Medulla oblongata (tissue), 1 donor: ENCODE measurements around the gene FAM234B.
"Not testable (repeated sequence)": the region's sequence is repeated elsewhere in the genome, so short reads cannot be mapped to it uniquely, and the experiment has no call there.

Experiments used
- DNase-seq: peaks from one replicate; pipeline ENCODE4 v3.0.0-alpha.2; 2015; ENCODE audit errors: extremely low spot score

FAM234B gene

GRCh38 chr12:13023811-13024530, 20.2 kb upstream of the FAM234B start:
- DNase-seq = no peak

DNA sequence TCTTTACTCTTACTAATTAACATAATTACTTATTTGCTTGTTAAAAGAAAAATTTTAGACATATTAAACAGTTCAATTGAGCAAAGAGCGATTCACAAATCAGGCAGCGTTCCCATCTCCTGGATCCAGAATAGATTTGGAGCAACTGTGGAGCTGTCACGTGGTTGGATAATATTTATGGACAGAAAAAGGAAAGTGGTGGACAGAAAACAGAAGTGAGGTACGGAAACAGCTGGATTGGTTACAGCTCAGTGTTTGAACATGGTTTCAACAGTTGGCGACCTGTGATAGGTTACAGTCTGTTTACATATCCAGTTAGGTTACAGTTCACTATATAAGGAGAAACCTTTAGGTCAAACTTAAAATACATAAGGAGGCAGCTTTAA, 19.7 kb upstream of the FAM234B start:
- no peak for DNase-seq

DNA sequence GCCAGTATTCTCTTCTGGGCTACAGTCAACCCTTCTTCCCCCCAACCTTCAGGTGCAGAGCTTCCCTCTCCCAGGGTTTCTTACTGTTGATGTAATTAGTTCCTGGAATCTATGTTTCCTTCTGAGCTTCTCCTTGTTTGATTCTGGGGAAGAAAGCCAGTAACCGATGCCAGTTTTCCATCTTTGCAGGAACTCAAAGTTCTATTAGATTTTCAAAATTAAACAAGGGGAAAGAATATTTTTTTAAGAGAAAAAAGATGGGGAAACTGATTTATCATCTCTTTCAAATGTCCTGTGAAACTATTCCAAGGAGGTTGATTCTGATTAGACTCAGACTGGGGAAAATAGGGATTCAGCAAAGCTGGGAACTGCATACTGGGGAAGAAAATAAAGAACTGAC, 17.9 kb upstream of the FAM234B start:
- DNase-seq = no peak

GRCh38 chr12:13027032-13027431, 17.1 kb upstream of the FAM234B start:
- no peak for DNase-seq

- DNase-seq = no peak
Observed at GRCh38 chr12:13027508-13027907, 16.7 kb upstream of the FAM234B start.

DNA sequence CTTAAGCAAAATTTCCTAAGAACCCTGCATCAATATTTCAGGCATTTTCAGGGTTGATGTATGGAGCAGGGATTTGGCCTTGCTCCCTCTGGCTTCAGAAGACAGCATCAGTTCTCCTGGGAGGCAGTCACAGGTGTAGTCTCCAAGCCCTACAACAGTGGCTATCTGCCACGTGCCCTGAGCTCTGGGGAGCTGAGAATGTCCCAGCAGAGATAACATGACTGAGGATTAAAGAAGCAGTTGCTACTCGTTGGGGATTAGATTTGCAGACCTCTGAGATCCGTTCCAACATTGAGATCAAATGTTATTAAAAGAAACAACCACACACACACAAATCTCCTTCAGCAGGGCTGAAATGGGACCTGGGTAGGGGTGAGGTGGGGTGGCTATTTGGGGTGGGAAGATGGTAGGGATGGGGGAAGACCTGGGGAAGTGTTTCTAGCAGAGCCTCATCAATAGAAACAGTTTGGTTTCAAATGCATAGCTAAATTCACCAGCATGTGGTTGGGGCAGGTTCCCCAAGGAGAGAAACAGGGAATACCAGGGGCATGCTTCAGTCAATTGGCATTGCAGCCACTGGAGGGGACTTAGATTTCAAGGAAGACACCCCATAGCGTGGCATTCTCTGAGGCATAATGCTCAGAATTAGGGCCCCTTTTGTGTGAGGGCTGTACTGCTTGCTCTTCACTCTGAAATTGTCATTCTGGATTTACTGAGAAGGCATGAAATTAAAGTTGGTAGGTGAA, 15.2 kb upstream of the FAM234B start:
- no peak for DNase-seq

- DNase-seq = no peak
Observed at GRCh38 chr12:13030541-13031291, 13.5 kb upstream of the FAM234B start.

GRCh38 chr12:13032164-13032563, 12.0 kb upstream of the FAM234B start:
- no peak for DNase-seq

- no peak for DNase-seq
Observed at GRCh38 chr12:13033476-13033875, 10.7 kb upstream of the FAM234B start.

DNA sequence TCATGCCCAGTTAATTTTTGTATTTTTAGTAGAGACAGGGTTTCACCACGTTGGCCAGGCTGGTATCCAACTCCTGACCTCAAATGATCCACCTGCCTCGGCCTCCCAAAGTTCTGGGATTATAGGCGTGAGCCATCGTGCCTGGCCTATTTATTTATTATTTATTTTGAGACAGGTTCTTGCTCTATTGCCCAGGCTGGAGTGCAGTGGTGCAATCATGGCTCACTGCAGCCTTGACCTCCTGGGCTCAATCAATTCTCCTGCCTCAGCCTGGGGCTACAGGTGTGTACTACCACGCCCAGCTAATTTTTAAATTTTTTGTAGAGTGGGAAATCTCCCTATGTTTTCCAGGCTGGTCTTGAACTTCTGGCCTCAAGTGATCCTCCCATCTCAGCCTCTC, 8.8 kb upstream of the FAM234B start:
- not testable (repeated sequence) for DNase-seq

DNA sequence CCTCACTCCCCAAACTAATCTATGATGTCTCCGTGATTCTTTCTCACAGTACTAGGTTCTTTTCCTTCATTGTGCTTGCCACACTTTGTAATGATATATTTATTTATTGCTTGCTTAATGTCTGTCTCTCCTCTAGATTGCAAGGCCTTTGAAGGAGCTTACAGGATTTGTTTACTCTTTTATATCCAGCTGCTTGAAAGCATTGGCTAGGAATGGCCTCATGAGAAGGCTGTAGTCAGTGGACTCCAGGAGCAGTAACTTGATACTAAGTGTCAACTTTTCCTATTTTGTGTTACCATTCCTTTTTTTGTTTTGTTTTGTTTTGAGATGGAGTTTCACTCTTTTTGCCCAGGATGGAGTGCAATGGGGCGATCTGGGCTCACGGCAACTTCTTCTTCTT, 7.3 kb upstream of the FAM234B start:
- no peak for DNase-seq

GRCh38 chr12:13038491-13039161, 5.6 kb upstream of the FAM234B start:
- no peak for DNase-seq

- DNase-seq = no peak
Observed at GRCh38 chr12:13039328-13039956, 4.7 kb upstream of the FAM234B start.

- no peak for DNase-seq
Observed at GRCh38 chr12:13041224-13041623, 3.0 kb upstream of the FAM234B start.

- no peak for DNase-seq
Observed at GRCh38 chr12:13042666-13043230, 1.4 kb upstream of the FAM234B start.

DNA sequence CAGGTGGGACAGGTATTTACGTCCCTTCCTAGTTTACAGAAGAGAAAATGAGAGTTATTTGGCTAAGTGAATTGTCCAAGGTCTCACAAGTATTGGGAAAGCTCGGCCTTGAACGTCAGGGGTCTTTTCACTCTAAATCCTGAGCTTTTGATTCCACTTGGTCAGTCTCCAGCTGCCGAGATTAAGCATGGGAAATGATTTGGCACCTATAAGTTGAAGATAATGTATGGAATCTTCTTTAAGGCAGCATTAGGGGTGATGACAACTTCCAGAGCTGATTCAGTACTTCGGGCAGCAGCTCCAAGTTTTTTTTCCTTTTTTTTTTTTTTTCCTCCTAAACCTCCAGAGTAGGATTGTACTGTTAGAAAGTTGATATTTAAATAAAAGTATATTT, 722 bp downstream of the FAM234B start:
- no peak for DNase-seq

DNA sequence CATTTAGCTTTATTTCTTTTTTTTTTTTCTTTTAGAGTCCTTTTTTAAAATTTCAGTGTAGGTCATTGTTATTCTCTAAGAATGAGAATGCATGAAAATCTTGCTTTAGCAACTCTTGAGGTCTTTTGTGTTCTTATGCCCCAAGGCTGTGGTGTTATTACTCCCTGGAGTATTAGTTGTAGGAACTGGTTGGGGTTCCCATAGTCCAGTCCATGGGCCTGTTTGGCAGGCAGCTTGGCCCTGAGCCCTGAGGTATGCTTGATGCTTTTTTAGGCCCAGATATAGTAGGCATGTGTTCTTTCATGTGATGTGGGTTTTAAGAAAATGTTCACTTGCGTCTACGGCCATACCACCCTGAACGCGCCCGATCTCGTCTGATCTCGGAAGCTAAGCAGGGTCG, 1.6 kb downstream of the FAM234B start:
- DNase-seq = no peak

- DNase-seq = no peak
Observed at GRCh38 chr12:13046964-13047363, 2.8 kb downstream of the FAM234B start.

DNA sequence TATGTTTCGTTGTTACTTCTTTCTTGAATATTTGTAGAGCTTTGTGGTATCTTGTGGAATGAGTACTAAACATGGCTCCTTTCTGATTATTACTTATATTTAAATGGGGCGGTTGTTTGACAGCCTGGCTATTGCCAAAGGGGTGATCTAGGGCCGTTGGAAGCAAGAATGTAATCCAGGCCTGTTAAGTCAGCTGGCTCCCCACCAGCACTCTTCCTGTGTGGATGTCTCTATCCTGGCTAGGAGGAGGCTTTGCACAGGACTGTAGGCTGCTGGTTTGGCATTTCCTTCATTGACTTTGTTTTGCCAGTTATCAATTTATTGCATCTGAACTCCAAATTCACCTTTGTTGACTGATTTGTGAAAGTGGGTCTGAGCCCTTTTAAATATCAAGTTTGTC, 5.6 kb downstream of the FAM234B start:
- no peak for DNase-seq

DNA sequence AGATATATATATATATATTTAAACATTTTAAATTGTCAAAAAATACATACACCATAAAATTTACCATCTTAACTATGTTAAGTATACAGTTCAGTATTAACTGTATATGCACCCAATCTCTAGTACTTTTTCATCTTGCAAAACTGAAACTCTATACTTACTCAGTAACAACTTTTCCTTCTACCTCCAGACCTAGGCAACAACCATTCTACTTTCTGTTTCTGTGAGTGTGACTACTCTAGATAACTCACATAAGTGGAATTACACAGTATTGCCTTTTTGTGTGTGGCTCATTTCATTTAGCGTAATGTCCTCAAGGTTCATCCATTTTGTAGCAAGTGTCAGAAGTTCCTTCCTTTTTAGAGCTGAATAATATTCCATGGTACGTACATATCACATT, 8.2 kb downstream of the FAM234B start:
- DNase-seq = no peak

DNA sequence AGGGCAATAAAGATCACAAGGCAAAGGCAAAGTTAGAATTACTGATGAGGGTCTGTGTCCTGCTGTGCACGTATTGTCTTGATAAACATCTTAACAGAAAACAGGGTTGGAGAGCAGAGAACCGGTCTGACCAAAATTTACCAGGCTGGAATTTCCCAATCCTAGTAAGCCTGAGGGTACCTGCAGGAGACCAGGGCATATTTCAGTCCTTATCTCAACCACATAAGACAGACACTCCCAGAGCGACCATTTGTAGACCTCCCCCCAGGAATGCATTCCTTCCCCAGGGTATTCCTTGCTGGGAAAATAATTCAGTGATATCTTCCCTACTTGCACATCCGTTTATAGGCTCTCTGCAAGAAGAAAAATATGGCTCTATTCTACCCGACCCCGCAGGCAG, 9.4 kb downstream of the FAM234B start:
- not testable (repeated sequence) for DNase-seq
